Mucosa of rectum (tissue), 2 donors: ENCODE results near the gene NLN.
"Not testable (repeated sequence)": the region's sequence is repeated elsewhere in the genome, so short reads cannot be mapped to it uniquely, and the experiment has no call there.

Source experiments
- H3K27ac ChIP-seq, 2 donors: one replicate each; pipeline ENCODE4 v1.7.0; 2013; ENCODE audit warnings: inconsistent platforms in 2 of 2, low read depth in 2 of 2, low read length in 2 of 2
- H3K27me3 ChIP-seq, 2 donors: one replicate each; pipeline ENCODE4 v1.7.0; 2013; ENCODE audit warnings: low read length in 2 of 2; ENCODE audit not compliant: control insufficient read depth in 2 of 2, insufficient read depth in 2 of 2
- H3K36me3 ChIP-seq, 2 donors: one replicate each; pipeline ENCODE4 v1.7.0; 2013; ENCODE audit warnings: low read length in 2 of 2; ENCODE audit not compliant: control insufficient read depth in 2 of 2, insufficient read depth in 2 of 2
- H3K4me1 ChIP-seq, 2 donors: one replicate each; pipeline ENCODE4 v1.7.0; 2013; ENCODE audit warnings: low read length in 2 of 2, mild to moderate bottlenecking in 1 of 2; ENCODE audit not compliant: control insufficient read depth in 2 of 2, insufficient read depth in 2 of 2
- H3K4me3 ChIP-seq, 2 donors: one replicate each; pipeline ENCODE4 v1.7.0; 2013; ENCODE audit warnings: low read length in 2 of 2
- H3K9ac ChIP-seq, 2 donors: one replicate each; pipeline ENCODE4 v1.7.0; 2013; ENCODE audit warnings: low read length in 2 of 2, low read depth in 1 of 2, mild to moderate bottlenecking in 1 of 2
- H3K9me3 ChIP-seq, 2 donors: one replicate each; pipeline ENCODE4 v1.7.0; 2013; ENCODE audit warnings: low read length in 2 of 2; ENCODE audit not compliant: control insufficient read depth in 2 of 2
- donor health status: healthy.
- donor health status: Normal muscosa, but diverticular disease.

NLN gene

GRCh38 chr5:65730910-65731309, 8.9 kb downstream of the NLN start:
- H3K27me3 ChIP-seq, result no peaks in the 10 kb centered on the region
- H3K4me1 ChIP-seq, result no peaks in the 10 kb centered on the region
- H3K36me3 ChIP-seq, result no peaks in the 10 kb centered on the region
- no peaks in the 10 kb centered on the region for H3K9me3 ChIP-seq
- H3K4me3 ChIP-seq, result no peak overlapping the region
- H3K27ac ChIP-seq, result no peak overlapping the region
- no peak overlapping the region for H3K9ac ChIP-seq

DNA sequence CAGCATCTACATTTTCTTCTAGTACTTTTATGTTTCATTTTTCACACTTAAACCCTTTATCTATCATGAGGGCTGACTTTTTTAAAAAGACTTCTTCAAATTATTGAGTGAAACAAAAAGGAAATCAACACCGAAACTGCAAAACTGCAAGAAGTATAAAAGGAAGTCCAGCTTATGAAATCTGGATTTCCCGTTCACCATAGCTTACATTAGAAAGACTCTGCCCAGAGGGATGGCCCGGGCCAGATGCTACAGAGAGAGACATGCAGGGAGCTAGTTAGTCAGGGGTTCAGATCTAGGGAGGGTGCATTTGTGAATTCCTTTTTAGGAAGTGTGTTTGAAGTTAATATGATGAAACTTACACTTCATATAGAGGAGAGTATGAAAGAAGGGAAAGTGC, 10.0 kb downstream of the NLN start:
- H3K27me3 ChIP-seq, H3K9ac ChIP-seq, H3K9me3 ChIP-seq, H3K4me3 ChIP-seq, H3K36me3 ChIP-seq, H3K27ac ChIP-seq, H3K4me1 ChIP-seq: not testable (repeated sequence)

DNA sequence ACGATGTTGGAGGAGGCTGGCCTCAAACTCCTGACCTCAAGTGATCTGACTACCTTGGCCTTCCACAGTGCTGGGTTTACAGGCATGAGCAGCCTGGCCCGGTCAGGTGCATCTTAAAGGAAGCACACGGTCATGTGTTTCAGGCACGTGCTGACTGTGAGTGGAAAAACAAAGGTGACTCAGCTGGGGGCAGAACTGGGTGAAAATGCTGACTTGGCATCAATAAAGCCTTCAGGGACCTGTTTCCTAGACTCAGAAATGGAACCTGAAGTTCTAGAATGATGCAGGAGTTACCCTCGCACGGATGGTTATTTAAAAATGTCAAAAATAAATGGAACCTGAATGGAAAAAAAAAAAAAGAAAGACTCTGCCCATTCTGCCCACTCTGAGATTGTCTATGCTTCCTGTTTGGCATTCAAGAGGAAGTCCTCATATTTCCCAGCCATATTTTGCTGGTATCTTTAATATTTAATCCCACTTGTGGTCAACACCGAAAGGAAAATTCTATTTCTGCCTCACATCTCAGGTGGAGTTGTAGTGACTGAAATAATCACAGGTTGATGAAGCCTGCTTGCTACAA, 12.3 kb downstream of the NLN start:
- not testable (repeated sequence) for H3K36me3 ChIP-seq, H3K9me3 ChIP-seq, H3K4me3 ChIP-seq, H3K9ac ChIP-seq, H3K27ac ChIP-seq, H3K27me3 ChIP-seq, H3K4me1 ChIP-seq

- Histone ChIP-seq H3K27me3 (no peaks in the 10 kb centered on the region), H3K9me3 (no peaks in the 10 kb centered on the region), H3K4me3 (no peak overlapping the region), H3K27ac (no peak overlapping the region), H3K36me3 (no peaks in the 10 kb centered on the region), H3K4me1 (no peaks in the 10 kb centered on the region), H3K9ac (no peak overlapping the region)
Measured at GRCh38 chr5:65734921-65735320, 12.9 kb downstream of the NLN start.

DNA sequence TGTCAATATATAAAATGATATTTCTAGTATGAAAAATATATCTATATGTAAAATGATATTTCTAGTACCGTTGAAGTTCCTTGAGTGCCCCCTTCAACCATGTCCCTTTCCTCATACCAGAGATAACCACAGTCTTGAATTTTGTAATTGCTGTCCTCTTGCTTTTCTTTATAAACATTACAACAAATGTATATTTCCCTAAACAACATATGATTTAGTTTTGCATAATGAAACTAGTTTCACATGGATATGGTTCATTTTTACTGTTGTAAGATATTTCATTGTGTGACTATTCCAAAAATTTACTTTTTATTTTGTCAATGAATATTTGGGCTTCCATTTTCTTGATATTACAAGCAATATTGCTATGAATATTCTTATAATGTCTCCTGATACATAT, 14.0 kb downstream of the NLN start:
- no peak overlapping the region for H3K9ac ChIP-seq
- H3K4me3 ChIP-seq, result no peak overlapping the region
- no peak overlapping the region for H3K27ac ChIP-seq
- H3K27me3 ChIP-seq, result no peaks in the 10 kb centered on the region
- H3K4me1 ChIP-seq, result no peaks in the 10 kb centered on the region
- no peaks in the 10 kb centered on the region for H3K9me3 ChIP-seq
- no peaks in the 10 kb centered on the region for H3K36me3 ChIP-seq

GRCh38 chr5:65737842-65738241, 15.8 kb downstream of the NLN start:
- no peaks in the 10 kb centered on the region for H3K9me3 ChIP-seq
- H3K4me3 ChIP-seq, result no peak overlapping the region
- H3K27me3 ChIP-seq, result no peaks in the 10 kb centered on the region
- no peak overlapping the region for H3K9ac ChIP-seq
- no peak overlapping the region for H3K27ac ChIP-seq
- no peaks in the 10 kb centered on the region for H3K4me1 ChIP-seq
- no peaks in the 10 kb centered on the region for H3K36me3 ChIP-seq

GRCh38 chr5:65738305-65738704, 16.3 kb downstream of the NLN start:
- Histone ChIP-seq H3K27ac (no peak overlapping the region), H3K9me3 (no peaks in the 10 kb centered on the region), H3K9ac (no peak overlapping the region), H3K4me1 (no peaks in the 10 kb centered on the region), H3K4me3 (no peak overlapping the region), H3K36me3 (no peaks in the 10 kb centered on the region), H3K27me3 (no peaks in the 10 kb centered on the region)

GRCh38 chr5:65739162-65739561, 17.2 kb downstream of the NLN start:
- Histone ChIP-seq H3K4me1 (no peaks in the 10 kb centered on the region), H3K36me3 (no peaks in the 10 kb centered on the region), H3K9ac (no peak overlapping the region), H3K4me3 (no peak overlapping the region), H3K27me3 (no peaks in the 10 kb centered on the region), H3K9me3 (no peaks in the 10 kb centered on the region), H3K27ac (no peak overlapping the region)

GRCh38 chr5:65742565-65743231, 20.7 kb downstream of the NLN start:
- Histone ChIP-seq H3K4me3 (no peak overlapping the region), H3K27ac (no peak overlapping the region), H3K27me3 (no peaks in the 10 kb centered on the region), H3K9me3 (no peaks in the 10 kb centered on the region), H3K9ac (no peak overlapping the region), H3K4me1 (no peaks in the 10 kb centered on the region), H3K36me3 (no peaks in the 10 kb centered on the region)

DNA sequence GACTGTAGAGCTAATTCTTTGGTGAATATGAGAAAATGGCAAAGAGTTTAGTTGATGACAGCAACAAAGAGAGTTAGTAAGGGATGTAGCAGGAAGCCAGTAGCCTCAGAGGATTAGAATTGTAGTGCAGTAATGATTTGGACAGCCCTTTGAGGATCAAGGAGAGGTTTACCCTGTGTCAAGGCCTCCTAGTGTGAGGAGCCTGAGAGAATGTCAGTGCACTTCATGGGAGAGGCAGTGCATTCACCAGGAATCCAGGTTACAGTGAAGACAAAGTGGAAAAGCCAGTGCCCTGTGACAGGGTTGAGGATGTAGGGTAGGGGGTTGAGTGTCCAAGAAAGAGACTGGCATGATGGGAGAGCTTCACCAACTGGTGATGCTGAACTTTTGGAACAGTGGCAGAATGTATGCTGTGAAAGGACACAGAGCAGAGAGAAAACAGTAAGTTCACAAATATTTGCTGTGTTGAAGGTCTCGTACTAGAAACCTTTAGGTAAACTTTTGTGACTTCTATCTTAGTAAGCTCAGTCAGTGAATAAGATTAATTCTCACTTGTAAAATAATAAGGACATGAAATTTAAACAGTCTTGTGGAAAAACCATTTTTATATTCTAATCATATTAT, 27.3 kb downstream of the NLN start:
- no peaks in the 10 kb centered on the region for H3K4me1 ChIP-seq
- H3K27ac ChIP-seq, result no peak overlapping the region
- H3K4me3 ChIP-seq, result no peak overlapping the region
- no peaks in the 10 kb centered on the region for H3K9me3 ChIP-seq
- no peak overlapping the region for H3K9ac ChIP-seq
- H3K36me3 ChIP-seq, result no peaks in the 10 kb centered on the region
- no peaks in the 10 kb centered on the region for H3K27me3 ChIP-seq
